HG03354 (cell line): ENCODE measurements around the gene PLD4.
"Not testable (repeated sequence)": the region's sequence is repeated elsewhere in the genome, so short reads cannot be mapped to it uniquely, and the experiment has no call there.

Source experiments
- ATAC-seq: cut with Tn5 transposase; IDR thresholded peaks from one replicate; pipeline ENCODE4 v1.9.1; 2021; ENCODE audit warnings: mild to moderate bottlenecking; ENCODE audit not compliant: unreplicated experiment, poor library complexity, severe bottlenecking

The PLD4 gene, protein sequence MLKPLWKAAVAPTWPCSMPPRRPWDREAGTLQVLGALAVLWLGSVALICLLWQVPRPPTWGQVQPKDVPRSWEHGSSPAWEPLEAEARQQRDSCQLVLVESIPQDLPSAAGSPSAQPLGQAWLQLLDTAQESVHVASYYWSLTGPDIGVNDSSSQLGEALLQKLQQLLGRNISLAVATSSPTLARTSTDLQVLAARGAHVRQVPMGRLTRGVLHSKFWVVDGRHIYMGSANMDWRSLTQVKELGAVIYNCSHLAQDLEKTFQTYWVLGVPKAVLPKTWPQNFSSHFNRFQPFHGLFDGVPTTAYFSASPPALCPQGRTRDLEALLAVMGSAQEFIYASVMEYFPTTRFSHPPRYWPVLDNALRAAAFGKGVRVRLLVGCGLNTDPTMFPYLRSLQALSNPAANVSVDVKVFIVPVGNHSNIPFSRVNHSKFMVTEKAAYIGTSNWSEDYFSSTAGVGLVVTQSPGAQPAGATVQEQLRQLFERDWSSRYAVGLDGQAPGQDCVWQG

DNA sequence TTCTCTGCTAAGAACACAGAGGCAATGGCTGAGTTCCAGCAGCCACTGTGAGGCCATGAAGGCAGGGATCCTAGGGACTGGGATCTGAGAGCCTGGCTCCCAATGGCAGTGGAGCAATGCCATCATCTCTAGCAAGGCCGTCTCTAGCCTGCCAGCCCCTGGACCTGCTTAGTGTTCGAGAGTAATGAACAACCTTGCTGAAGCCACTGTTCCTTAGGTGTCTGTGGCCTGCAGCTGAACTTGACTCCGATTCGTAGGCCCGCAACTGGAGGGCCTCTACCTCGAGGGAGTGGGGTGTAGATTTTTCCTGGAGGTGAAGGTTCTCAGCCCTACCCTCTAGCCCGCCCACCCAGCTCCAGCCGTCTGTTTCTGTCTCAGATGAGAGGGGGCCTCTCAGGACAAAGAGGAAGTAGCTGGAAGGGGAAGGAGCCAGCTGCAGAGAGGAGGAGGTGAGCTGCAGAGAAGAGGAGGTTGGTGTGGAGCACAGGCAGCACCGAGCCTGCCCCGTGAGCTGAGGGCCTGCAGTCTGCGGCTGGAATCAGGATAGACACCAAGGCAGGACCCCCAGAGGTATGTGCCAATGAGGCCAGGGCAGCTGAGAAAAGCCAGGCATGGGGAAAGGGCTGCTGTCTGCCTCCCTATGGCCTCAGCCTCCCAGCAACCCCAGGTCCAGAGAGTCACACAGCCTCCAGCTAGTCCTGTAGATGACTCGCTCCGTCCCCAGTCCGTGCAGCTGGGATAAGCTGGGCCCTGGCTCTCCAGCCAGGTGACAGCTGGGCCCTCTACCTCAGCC lies at the start of gene PLD4:
Gene PLD4, plus strand, starts transcription at position 459 of the 793 bp plus-strand sequence. CDS start 2,262 bp downstream, outside the sequence.
- no peak for ATAC-seq

DNA sequence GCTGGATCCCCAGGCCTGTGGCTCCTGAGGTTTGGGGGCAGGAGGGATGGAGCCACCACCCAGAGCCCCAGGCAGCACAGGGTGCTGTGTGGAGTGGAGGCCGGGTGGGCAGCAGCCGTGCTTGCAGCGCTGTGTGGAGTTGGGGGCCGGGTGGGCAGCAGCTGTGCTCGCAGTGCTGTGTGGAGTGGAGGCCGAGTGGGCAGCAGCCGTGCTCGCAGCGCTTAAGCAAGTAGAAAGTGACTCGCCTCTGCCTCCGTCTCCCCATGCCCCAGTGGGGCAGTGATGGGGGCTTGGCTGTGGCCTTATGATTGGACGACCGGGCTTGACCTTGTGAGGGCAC lies 49.3 kb upstream of the PLD4 start:
- no peak for ATAC-seq

DNA sequence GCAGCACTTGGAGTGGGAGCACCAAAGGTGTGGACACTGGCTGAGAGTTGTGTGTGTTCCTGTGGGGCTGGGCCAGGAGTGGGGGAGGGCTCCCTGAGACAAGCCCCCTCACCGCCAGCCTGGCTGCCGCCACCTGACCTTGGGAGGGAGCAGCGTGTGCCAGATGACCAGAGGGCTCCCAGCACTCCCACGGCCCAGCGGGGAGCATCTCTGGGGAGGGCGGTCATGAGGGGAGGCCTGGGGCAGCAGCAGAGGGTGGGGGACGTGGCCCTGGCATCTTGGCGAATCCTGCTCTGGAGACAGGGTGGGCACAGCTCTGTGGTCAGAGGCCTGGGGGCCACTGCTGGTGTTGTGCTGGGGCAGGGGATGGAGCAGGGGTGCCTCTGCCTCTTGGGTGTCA lies 48.9 kb upstream of the PLD4 start:
- ATAC-seq: no peak

- ATAC-seq: no peak
These were observed 48.4 kb upstream of the PLD4 start for GRCh38 chr14:104876251-104876699.

- ATAC-seq: no peak
These were observed 47.4 kb upstream of the PLD4 start for GRCh38 chr14:104877066-104877805.

DNA sequence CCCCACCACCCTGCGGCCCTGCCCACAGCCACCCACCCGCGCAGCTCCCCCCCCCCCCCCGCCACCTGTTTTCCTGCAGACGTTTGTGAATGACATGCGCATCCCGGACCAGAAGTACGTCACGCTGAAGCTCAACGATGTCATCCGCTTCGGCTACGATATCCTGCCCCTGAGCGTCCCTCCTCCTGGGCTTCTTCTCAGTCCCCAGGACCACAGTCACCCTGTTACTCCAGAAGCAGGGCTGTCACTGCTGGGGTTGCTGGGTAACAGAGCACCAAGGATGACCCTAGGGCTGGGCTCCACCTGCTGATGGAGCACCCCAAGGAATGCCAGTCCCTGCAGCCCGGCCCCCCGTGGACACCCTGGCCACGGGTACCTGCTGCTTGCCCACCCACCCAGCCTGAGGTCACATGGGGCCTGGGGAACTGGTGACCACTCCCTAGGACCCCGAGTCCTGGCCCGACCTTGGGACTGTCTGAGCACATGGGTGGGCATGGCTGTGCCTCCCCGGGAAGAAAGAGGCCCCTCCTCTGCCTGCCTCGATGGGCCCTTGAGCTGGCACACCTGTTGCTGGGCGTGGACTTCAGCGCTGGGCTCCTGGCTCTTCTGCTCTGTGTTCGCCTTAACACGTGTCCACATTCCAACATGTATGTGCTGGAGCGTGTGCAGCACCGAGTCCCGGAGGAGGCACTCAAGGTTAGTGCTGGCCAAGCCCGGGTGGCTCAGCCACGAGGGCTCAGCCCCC lies 46.7 kb upstream of the PLD4 start:
- ATAC-seq: no peak

- no peak for ATAC-seq
These were observed 46.1 kb upstream of the PLD4 start for GRCh38 chr14:104878582-104878981.

DNA sequence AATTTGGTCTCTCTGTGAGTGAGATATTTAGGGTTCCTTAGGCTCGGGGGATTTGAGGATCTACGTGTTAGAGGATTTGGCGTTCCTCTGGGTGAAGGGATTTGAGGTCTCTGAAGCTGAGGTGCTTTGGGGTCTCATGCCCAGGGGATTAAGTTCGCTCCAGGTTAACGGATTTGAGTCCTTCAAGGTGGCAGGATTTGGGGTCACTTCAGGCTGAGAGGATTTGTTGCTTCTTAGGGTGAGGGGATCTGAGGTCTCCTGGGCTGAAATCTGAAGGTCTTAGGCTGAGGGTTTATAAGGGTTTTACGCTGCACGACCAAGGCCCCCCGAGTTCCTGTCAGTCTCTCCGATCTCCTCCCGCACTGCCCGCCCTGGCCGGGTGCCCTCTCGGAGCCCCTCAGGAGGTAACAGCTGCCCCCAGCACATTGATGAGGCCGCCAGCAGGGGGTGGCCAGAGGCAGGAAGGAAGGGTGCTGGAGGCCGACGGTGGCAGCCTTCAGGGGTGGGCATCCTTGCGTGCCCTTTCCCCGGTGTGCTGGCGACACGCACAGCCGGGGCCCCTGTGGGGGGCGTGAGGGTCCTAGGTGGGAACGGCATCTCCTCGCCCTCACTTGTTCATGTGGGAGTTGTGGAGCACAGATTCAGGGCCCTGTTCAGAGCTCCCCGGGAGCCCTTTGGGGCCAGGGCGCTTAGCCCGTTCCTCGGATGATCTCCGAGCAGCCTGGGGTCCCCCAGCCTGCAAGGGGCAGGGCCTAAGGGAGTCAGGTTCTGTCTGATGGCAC lies 45.3 kb upstream of the PLD4 start:
- no peak for ATAC-seq

GRCh38 chr14:104879983-104880565 lies 44.6 kb upstream of the PLD4 start:
- ATAC-seq: no peak

- no peak for ATAC-seq
These were observed 44.0 kb upstream of the PLD4 start for GRCh38 chr14:104880584-104881210.

GRCh38 chr14:104881369-104881979 lies 43.2 kb upstream of the PLD4 start:
- no peak for ATAC-seq

DNA sequence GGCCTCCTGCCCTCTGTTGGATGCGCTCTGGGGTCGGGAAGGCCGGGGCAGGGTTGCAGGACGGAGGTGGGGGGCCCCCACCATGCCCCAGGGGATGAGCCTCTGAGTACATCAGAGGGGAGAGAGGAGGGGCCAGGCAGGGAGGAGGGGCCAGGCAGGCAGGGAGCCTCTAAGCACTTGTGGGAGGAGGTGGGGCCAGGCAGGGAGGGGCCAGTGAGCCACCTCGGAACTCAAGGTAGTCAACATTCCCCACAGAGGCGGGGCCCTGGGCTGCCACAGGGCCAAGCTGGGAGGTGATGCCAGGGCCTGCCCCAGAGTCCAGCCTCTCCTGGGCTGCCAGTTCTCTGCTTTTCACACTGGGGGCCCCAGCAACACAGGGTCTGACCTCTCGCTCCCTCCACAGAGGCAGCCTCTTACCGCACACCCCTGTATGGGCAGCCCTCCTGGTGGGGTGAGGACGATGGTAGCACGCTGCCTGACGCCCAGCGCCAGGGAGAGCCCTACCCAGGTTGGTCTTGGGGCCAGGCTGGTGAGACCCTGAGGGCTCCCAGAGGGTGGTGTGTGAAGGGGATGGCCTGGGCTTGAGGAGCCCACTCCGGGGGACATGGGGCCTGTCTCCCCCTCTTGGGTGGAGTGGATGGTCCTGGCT lies 42.2 kb upstream of the PLD4 start:
- no peak for ATAC-seq

DNA sequence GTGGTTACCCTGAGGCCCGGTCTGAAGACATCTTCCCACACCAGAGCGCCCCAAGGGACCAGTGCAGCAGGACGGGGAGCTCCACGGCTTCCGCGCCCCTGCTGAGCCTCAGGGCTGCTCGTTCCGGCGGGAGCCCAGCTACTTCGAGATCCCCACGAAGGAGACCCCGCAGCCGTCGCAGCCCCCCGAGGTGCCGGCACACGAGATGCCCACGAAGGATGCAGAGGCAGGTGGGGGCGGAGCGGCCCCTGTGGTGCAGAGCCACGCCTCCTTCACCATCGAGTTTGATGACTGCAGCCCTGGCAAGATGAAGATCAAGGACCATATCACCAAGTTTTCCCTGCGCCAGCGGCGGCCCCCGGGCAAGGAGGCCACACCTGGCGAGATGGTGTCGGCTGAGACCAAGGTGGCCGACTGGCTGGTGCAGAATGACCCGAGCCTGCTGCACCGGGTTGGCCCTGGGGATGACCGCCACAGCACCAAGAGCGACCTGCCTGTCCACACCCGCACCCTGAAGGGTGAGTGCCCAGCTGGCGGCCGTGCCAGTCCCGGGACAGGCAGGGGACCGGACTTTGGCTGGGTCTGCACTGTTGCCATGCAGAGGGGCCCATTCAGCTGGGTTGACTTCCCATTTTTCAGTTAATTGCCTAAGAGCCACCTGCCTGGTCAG lies 41.6 kb upstream of the PLD4 start:
- ATAC-seq: no peak

DNA sequence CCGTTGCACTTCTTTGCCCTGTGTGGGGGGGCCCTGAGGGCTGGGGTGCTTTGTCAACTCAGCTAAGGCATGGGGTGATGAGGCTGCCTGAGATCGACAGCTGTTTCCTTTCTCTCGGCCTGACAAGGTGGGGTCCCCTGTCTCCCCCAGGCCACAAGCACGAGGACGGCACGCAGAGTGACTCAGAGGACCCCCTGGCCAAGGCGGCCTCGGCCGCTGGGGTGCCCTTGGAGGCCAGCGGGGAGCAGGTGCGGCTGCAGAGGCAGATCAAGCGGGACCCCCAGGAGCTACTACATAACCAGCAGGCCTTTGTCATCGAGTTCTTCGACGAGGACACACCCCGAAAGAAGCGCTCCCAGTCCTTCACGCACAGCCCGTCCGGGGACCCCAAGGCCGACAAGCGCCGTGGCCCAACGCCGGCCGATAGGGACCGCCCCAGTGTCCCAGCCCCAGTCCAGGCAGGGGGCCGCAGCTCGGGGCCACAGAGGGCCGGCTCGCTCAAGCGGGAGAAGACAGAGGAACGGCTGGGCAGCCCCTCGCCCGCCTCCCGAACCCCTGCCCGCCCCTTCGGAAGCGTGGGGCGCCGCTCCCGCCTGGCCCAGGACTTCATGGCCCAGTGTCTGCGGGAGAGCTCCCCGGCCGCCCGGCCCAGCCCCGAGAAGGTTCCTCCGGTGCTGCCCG lies 40.9 kb upstream of the PLD4 start:
- ATAC-seq: no peak

GRCh38 chr14:104884381-104884780 lies 40.3 kb upstream of the PLD4 start:
- ATAC-seq: not testable (repeated sequence)
